Endodermal cell (in vitro differentiated cells): ENCODE data around the gene TSR1. TPM values are rescaled to one million over a fixed set of nuclear protein-coding genes. Genes with fewer than 3 reads are reported as not detected.

ENCODE experiments used
- DNase-seq: peaks from one replicate; pipeline ENCODE4 v3.0.0-alpha.2; 2017
- H3K27ac ChIP-seq: 2 replicates; pipeline ENCODE4 v1.5.1; 2013; ENCODE audit warnings: mild to moderate bottlenecking, low read depth, low read length, moderate library complexity
- H3K27me3 ChIP-seq: 2 replicates; pipeline ENCODE4 v1.6.1; 2013; ENCODE audit warnings: mild to moderate bottlenecking, low read length, moderate library complexity; ENCODE audit not compliant: insufficient read depth, control insufficient read depth, poor library complexity, severe bottlenecking
- H3K36me3 ChIP-seq: 2 replicates; pipeline ENCODE4 v1.7.0; 2013; ENCODE audit warnings: mild to moderate bottlenecking, low read length, moderate library complexity; ENCODE audit not compliant: control insufficient read depth, insufficient read depth
- H3K4me1 ChIP-seq: one replicate; pipeline ENCODE4 v1.7.0; 2013; ENCODE audit warnings: low read length; ENCODE audit not compliant: control insufficient read depth, insufficient read depth
- H3K4me3 ChIP-seq: 2 replicates; pipeline ENCODE4 v1.5.1; 2013; ENCODE audit warnings: mild to moderate bottlenecking, low read length, moderate library complexity
- H3K9ac ChIP-seq: 2 replicates; pipeline ENCODE4 v1.6.1; 2013; ENCODE audit warnings: mild to moderate bottlenecking, low read length, moderate library complexity; ENCODE audit not compliant: poor library complexity, severe bottlenecking; ENCODE audit errors: extremely low read depth
- H3K9me3 ChIP-seq: 2 replicates; pipeline ENCODE4 v1.6.1; 2013; ENCODE audit warnings: mild to moderate bottlenecking, low read length, moderate library complexity; ENCODE audit not compliant: control insufficient read depth
- H3K27ac Mint-ChIP-seq: 2 replicates; pipeline ENCODE4 v1.8.0; 2020; ENCODE audit warnings: mixed read lengths
- H3K27me3 Mint-ChIP-seq: 2 replicates; pipeline ENCODE4 v1.8.0; 2021; ENCODE audit warnings: mild to moderate bottlenecking, mixed read lengths; ENCODE audit not compliant: insufficient read depth
- H3K36me3 Mint-ChIP-seq: 2 replicates; pipeline ENCODE4 v1.8.0; 2020; ENCODE audit warnings: low read depth, mixed read lengths
- H3K4me1 Mint-ChIP-seq: 2 replicates; pipeline ENCODE4 v1.8.0; 2020; ENCODE audit warnings: mixed read lengths
- H3K4me3 Mint-ChIP-seq: 2 replicates; pipeline ENCODE4 v1.8.0; 2020; ENCODE audit warnings: mild to moderate bottlenecking, moderate library complexity, mixed read lengths
- H3K9me3 Mint-ChIP-seq: 2 replicates; pipeline ENCODE4 v1.8.0; 2020; ENCODE audit warnings: mild to moderate bottlenecking, mixed read lengths
- CTCF ChIP-seq: fragments of 200-600 bp; sonication (generic); conservative IDR thresholded peaks from 2 replicates; pipeline ENCODE4 v1.5.0; 2021; ENCODE audit warnings: antibody characterized with exemption, mild to moderate bottlenecking
- WGBS, 2 experiments: methylation state at CpG; one replicate each; pipeline versions ENCODE4 v1.1.5 to v1.1.7; 2013; ENCODE audit warnings: missing lambda C conversion rate in 2 of 2, mixed read lengths in 1 of 2; ENCODE audit not compliant: insufficient coverage in 1 of 2, insufficient read length in 1 of 2; 5-methylcytosine and 5-hydroxymethylcytosine counted together
- total RNA-seq, 2 donors: library from RNA; stranded (reverse); fragmentation: NEBNext Ultra II Directional in 1 of 2; extraction: Animal tissue kit (Norgen Biotek cat#: 25700) in 1 of 2; gene quantifications; 2 replicates in 1 of 2; 3 replicates in 1 of 2; pipeline ENCODE4 v1.2.1, GENCODE V29; 2021

Gene TSR1
- total RNA-seq, 2 donors from 2014 or later, result 40.1 to 43.3 TPM

DNA sequence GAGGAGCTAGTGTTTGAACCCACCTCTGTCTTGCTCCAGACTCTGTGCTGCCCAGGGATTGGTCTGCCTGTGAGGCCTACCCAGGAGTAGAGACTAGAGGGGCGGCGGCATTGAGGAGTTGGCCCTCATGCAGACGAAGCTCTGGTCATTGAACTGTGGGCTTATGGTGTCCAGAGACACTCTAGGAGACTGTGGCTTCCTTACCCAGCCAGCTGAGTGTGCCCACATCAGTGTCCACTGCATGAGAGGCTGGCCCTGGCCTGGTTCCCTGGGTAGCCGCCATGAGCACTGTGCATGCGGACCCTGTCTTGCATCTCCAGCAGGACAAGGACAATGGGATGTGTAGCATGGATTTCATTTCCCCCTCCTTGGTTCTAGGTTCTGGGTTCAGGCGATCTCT, 15.0 kb upstream of the TSR1 start:
- Histone ChIP-seq H3K4me1 (peaks cover 5% of the 10 kb centered on the region), H3K27me3 (no peaks in the 10 kb centered on the region), H3K9ac (no peak overlapping the region), H3K9me3 (no peaks in the 10 kb centered on the region), H3K36me3 (no peaks in the 10 kb centered on the region), H3K4me3 (no peak overlapping the region), H3K27ac (no peak overlapping the region)
- Mint-ChIP-seq H3K27ac (no peak overlapping the region), H3K27me3 (no peaks in the 10 kb centered on the region), H3K4me3 (no peak overlapping the region), H3K36me3 (peaks cover 8% of the 10 kb centered on the region), H3K4me1 (peaks cover 12% of the 10 kb centered on the region), H3K9me3 (no peaks in the 10 kb centered on the region)
- TF ChIP-seq CTCF, result no peak
- WGBS, 2 experiments, result 95 to 100% methylated on average over 4 to 6 of the region's 6 CpGs
- no peak for DNase-seq

DNA sequence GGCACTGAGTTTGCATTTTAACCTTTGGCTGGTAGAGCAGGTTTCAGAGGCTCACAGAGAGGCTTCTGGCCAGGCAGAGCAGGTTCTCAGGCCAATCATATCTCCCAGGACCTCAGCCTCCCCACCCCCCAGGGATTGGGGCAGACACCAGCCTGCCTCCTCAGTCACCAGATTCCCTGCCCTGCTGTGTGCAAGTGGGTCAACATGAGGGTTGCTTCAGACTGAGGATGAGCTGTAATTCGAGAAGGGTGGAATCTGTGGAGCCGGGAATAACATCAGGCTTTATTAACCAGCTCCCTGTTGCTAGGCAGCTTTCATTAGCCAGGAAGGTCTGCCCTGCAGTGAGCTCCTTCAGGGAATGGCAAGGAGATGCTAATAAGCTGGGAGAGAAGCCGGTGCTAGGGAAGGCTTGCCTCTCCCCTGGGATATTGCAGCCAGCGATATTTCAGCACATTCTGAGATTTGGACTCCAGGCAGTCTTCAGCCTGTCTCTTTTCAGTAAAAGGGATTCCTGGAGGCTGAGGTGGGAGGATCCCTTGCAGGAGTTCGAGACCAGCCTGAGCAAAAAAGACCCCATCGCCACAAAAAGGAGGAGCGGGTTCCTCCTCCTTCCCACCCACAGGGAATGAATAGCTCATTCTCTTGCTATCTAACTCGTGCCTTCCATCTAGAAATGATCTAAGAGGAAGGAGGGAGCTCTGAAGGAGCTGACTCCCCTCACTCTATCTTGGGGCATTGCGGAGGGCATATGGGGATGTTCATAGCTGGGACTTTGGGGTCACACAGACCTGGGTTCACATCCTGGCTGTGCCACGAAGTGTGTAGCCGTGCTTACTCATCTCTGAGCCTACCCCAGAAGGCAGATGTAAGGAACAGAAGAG, 11.8 kb upstream of the TSR1 start:
- H3K4me1 ChIP-seq, result peaks cover 5% of the 10 kb centered on the region

GRCh38 chr17:2346475-2346874, 10.2 kb upstream of the TSR1 start:
- Mint-ChIP-seq H3K9me3 (no peaks in the 10 kb centered on the region), H3K27ac (no peak overlapping the region)
- no peak for TF ChIP-seq CTCF

More for the DNA sequence above, 11.8 kb upstream of the TSR1 start:
- Histone ChIP-seq H3K9me3 (no peaks in the 10 kb centered on the region), H3K4me3 (peak overlapping the region; percentile 48), H3K9ac (peak overlapping the region; percentile 36), H3K27ac (peak overlapping the region; percentile 91), H3K36me3 (peaks cover 17% of the 10 kb centered on the region), H3K27me3 (no peaks in the 10 kb centered on the region)
- H3K27ac Mint-ChIP-seq, result peak overlapping the region; percentile 93
- 33 to 34% methylated on average over 4 to 11 of the region's 11 CpGs for WGBS, 2 experiments
- H3K4me3 Mint-ChIP-seq, result peak overlapping the region; percentile 26
- H3K27me3 Mint-ChIP-seq, result no peaks in the 10 kb centered on the region
- H3K36me3 Mint-ChIP-seq, result peaks cover 28% of the 10 kb centered on the region
- no peaks in the 10 kb centered on the region for H3K9me3 Mint-ChIP-seq
- no peak for TF ChIP-seq CTCF
- H3K4me1 Mint-ChIP-seq, result peaks cover 12% of the 10 kb centered on the region
- DNase-seq, result peak; percentile 99

More at GRCh38 chr17:2346475-2346874, 10.2 kb upstream of the TSR1 start:
- no peak overlapping the region for H3K9ac ChIP-seq
- no peaks in the 10 kb centered on the region for H3K9me3 ChIP-seq
- no peak for DNase-seq
- peaks cover 22% of the 10 kb centered on the region for H3K36me3 ChIP-seq
- 94 to 98% methylated on average over 6 to 8 of the region's 8 CpGs for WGBS, 2 experiments
- Mint-ChIP-seq H3K36me3 (peaks cover 34% of the 10 kb centered on the region), H3K27me3 (no peaks in the 10 kb centered on the region), H3K4me3 (no peak overlapping the region), H3K4me1 (peaks cover 12% of the 10 kb centered on the region)
- no peak overlapping the region for H3K27ac ChIP-seq
- H3K4me1 ChIP-seq, result peaks cover 5% of the 10 kb centered on the region
- no peaks in the 10 kb centered on the region for H3K27me3 ChIP-seq
- H3K4me3 ChIP-seq, result no peak overlapping the region
